H1 (cell line): ENCODE data around the gene TOP3A. TPM values are rescaled to one million over a fixed set of nuclear protein-coding genes. Genes with fewer than 3 reads are reported as not detected.

Source experiments
- CTCF ChIA-PET: fragments of 300-600 bp; sonication (Branson Sonifier 250); formaldehyde crosslinking; loops from one replicate; lab custom pipeline; 2021; ENCODE audit not compliant: partially characterized antibody; lab: Charles Lee
- POLR2A ChIA-PET: fragments of 300-600 bp; sonication (Branson Sonifier 250); formaldehyde crosslinking; loops from one replicate; lab custom pipeline; 2021; ENCODE audit warnings: inconsistent platforms; ENCODE audit not compliant: partially characterized antibody; lab: Charles Lee
- DNase-seq, 2 experiments: peaks; one replicate each; pipeline versions ENCODE4 v3.0.0 to v3.0.0-alpha.2; 2010 to 2022; ENCODE audit warnings: low spot score in 2 of 2, low read depth in 1 of 2, mixed read lengths in 1 of 2
- FAIRE-seq: peaks from 2 replicates; lab custom pipeline; 2011; peaks lifted over from hg19 to GRCh38; lab: Jason Lieb, UNC
- H2AFZ ChIP-seq: 2 replicates; pipeline ENCODE4 v1.8.1; 2012; ENCODE audit warnings: low read length, inconsistent platforms
- H2AK5ac ChIP-seq: 2 replicates; pipeline ENCODE4 v1.6.1; 2013; ENCODE audit warnings: low read depth, low read length
- H2BK120ac ChIP-seq: replicated peaks from 2 replicates; pipeline ENCODE3; 2013; ENCODE audit warnings: low read depth, low read length, inconsistent platforms
- H2BK12ac ChIP-seq: 2 replicates; pipeline ENCODE4 v1.6.1; 2013; ENCODE audit warnings: low read depth, low read length
- H2BK15ac ChIP-seq: 2 replicates; pipeline ENCODE4 v1.6.1; 2013; ENCODE audit warnings: low read length
- H2BK20ac ChIP-seq: 2 replicates; pipeline ENCODE4 v1.6.1; 2013; ENCODE audit warnings: low read length
- H2BK5ac ChIP-seq: 2 replicates; pipeline ENCODE4 v1.6.1; 2013; ENCODE audit warnings: low read depth, low read length
- H3K14ac ChIP-seq: 2 replicates; pipeline ENCODE4 v1.6.1; 2013; ENCODE audit warnings: inconsistent platforms; ENCODE audit not compliant: insufficient read length
- H3K18ac ChIP-seq: 2 replicates; pipeline ENCODE4 v1.6.1; 2013; ENCODE audit warnings: low read length; ENCODE audit errors: extremely low read depth
- H3K23ac ChIP-seq: 2 replicates; pipeline ENCODE4 v1.6.1; 2013; ENCODE audit warnings: inconsistent platforms; ENCODE audit not compliant: insufficient read length
- H3K23me2 ChIP-seq: 2 replicates; pipeline ENCODE4 v1.6.1; 2013; ENCODE audit warnings: low read depth, low read length
- H3K27ac ChIP-seq: 2 replicates; pipeline ENCODE4 v1.6.1; 2011; ENCODE audit warnings: low read depth, low read length, inconsistent platforms
- H3K27me3 ChIP-seq, 4 experiments: replicated peaks in 1 of 4; 1 replicate in 1 of 4; 2 replicates in 3 of 4; pipeline versions ENCODE4 v1.6.1 to v1.8.1; 2011 to 2013; ENCODE audit warnings: low read length in 3 of 4, mild to moderate bottlenecking in 3 of 4, inconsistent platforms in 2 of 4, mixed read lengths in 2 of 4, moderate library complexity in 1 of 4; ENCODE audit not compliant: control insufficient read depth in 3 of 4, insufficient read depth in 3 of 4; ENCODE audit errors: extremely low read depth in 1 of 4
- H3K36me3 ChIP-seq, 4 experiments: 2 replicates each; pipeline versions ENCODE4 v1.6.1 to v1.8.1; 2011 to 2013; ENCODE audit warnings: mild to moderate bottlenecking in 4 of 4, low read length in 3 of 4, moderate library complexity in 2 of 4, control low read depth in 1 of 4, inconsistent platforms in 1 of 4; ENCODE audit not compliant: insufficient read depth in 4 of 4, control insufficient read depth in 2 of 4
- H3K4ac ChIP-seq: replicated peaks from 2 replicates; pipeline ENCODE3; 2013; ENCODE audit warnings: low read length, low read depth, mixed read lengths, inconsistent platforms; ENCODE audit not compliant: insufficient read length
- H3K4me1 ChIP-seq, 4 experiments: replicated peaks in 1 of 4; 1 replicate in 1 of 4; 2 replicates in 3 of 4; pipeline versions ENCODE4 v1.6.1 to v1.8.1; 2011 to 2013; ENCODE audit warnings: low read length in 3 of 4, inconsistent platforms in 2 of 4, mixed read lengths in 1 of 4; ENCODE audit not compliant: insufficient read depth in 4 of 4, control insufficient read depth in 3 of 4
- H3K4me2 ChIP-seq, 2 experiments: 2 replicates each; pipeline versions ENCODE4 v1.6.1 to v1.8.1; 2011 to 2013; ENCODE audit warnings: low read depth in 2 of 2, low read length in 2 of 2, control low read depth in 1 of 2, inconsistent platforms in 1 of 2, mild to moderate bottlenecking in 1 of 2; ENCODE audit not compliant: insufficient read depth in 1 of 2
- H3K4me3 ChIP-seq, 4 experiments: fragments of 200-600, 300-600 bp in 1 of 4; sonication (generic), shearing (Covaris generic), sonication (Bioruptor Twin) in 1 of 4; 2 replicates each; pipeline versions ENCODE4 v1.5.1 to v1.8.1; 2011 to 2016; ENCODE audit warnings: low read length in 4 of 4, low read depth in 3 of 4, control low read depth in 2 of 4, inconsistent platforms in 2 of 4, mild to moderate bottlenecking in 2 of 4, mixed read lengths in 1 of 4, moderate library complexity in 1 of 4; ENCODE audit not compliant: insufficient read depth in 2 of 4; ENCODE audit errors: extremely low read depth in 1 of 4
- H3K56ac ChIP-seq: replicated peaks from 2 replicates; pipeline ENCODE3; 2013; ENCODE audit warnings: low read depth, mild to moderate bottlenecking, mixed read lengths, low read length, inconsistent platforms; ENCODE audit not compliant: insufficient read length
- H3K79me1 ChIP-seq: 2 replicates; pipeline ENCODE4 v1.6.1; 2013; ENCODE audit warnings: low read depth, low read length, control low read depth
- H3K79me2 ChIP-seq, 2 experiments: 2 replicates each; pipeline versions ENCODE4 v1.6.1 to v1.8.1; 2012 to 2013; ENCODE audit warnings: low read length in 2 of 2, mild to moderate bottlenecking in 2 of 2, inconsistent platforms in 1 of 2; ENCODE audit not compliant: insufficient read depth in 2 of 2, control insufficient read depth in 1 of 2
- H3K9ac ChIP-seq, 4 experiments: replicated peaks in 1 of 4; 1 replicate in 1 of 4; 2 replicates in 3 of 4; pipeline versions ENCODE4 v1.6.1 to v1.8.1; 2011 to 2013; ENCODE audit warnings: low read depth in 3 of 4, low read length in 3 of 4, control low read depth in 2 of 4, mild to moderate bottlenecking in 2 of 4, moderate library complexity in 2 of 4, inconsistent platforms in 1 of 4; ENCODE audit errors: extremely low read depth in 1 of 4
- H3K9me3 ChIP-seq, 2 experiments: 2 replicates each; pipeline versions ENCODE4 v1.6.1 to v1.8.1; 2012 to 2013; ENCODE audit warnings: mild to moderate bottlenecking in 2 of 2, moderate library complexity in 2 of 2, control low read depth in 1 of 2, inconsistent platforms in 1 of 2, low read depth in 1 of 2, low read length in 1 of 2, mixed read lengths in 1 of 2; ENCODE audit not compliant: insufficient read depth in 2 of 2
- H4K20me1 ChIP-seq, 2 experiments: replicated peaks in 1 of 2; 2 replicates each; pipeline versions ENCODE3 to v1.8.1; 2011 to 2013; ENCODE audit warnings: inconsistent platforms in 2 of 2, low read length in 2 of 2, mild to moderate bottlenecking in 1 of 2; ENCODE audit not compliant: insufficient read depth in 2 of 2, control insufficient read depth in 1 of 2
- H4K5ac ChIP-seq: 2 replicates; pipeline ENCODE4 v1.6.1; 2013; ENCODE audit warnings: low read length, low read depth, mixed read lengths, inconsistent platforms; ENCODE audit not compliant: insufficient read length
- H4K8ac ChIP-seq: 2 replicates; pipeline ENCODE4 v1.8.0; 2013; ENCODE audit warnings: mild to moderate bottlenecking, moderate library complexity, low read length, inconsistent platforms; ENCODE audit not compliant: insufficient read depth; ENCODE audit errors: extremely low read depth
- H4K91ac ChIP-seq: replicated peaks from 2 replicates; pipeline ENCODE3; 2013; ENCODE audit warnings: low read length, mixed read lengths, inconsistent platforms; ENCODE audit not compliant: insufficient read length
- ATF2 ChIP-seq: IDR thresholded peaks from 2 replicates; pipeline ENCODE4 v1.6.1; 2012; ENCODE audit warnings: low read length, inconsistent platforms
- SP1 ChIP-seq: IDR thresholded peaks from 2 replicates; pipeline ENCODE4 v1.6.1; 2011; ENCODE audit warnings: low read depth, low read length
- SP2 ChIP-seq: IDR thresholded peaks from 2 replicates; pipeline ENCODE4 v1.6.1; 2012; ENCODE audit warnings: mild to moderate bottlenecking, low read length, inconsistent platforms
- ZNF274 ChIP-seq: IDR thresholded peaks from 2 replicates; pipeline ENCODE4 v1.7.0; 2012; ENCODE audit warnings: low read length, borderline replicate concordance; ENCODE audit errors: extremely low read depth
- WGBS, 2 experiments: shearing (Covaris generic) in 1 of 2; methylation state at CpG; one replicate each; pipeline versions ENCODE4 v1.1.6 to v1.1.7; 2013 to 2015; ENCODE audit warnings: low lambda C conversion rate in 2 of 2, mixed read lengths in 2 of 2, inconsistent platforms in 1 of 2, low coverage in 1 of 2, missing lambda C conversion rate in 1 of 2; ENCODE audit not compliant: insufficient replicate concordance in 2 of 2, insufficient coverage in 1 of 2, insufficient read length in 1 of 2; ENCODE audit errors: extremely low coverage in 1 of 2, missing lambda C conversion rate in 1 of 2; 5-methylcytosine and 5-hydroxymethylcytosine counted together
- polyA plus RNA-seq, 7 experiments: library from polyadenylated mRNA; depleted of rRNA in 3 of 7; stranded (reverse) in 5 of 7; unstranded in 2 of 7; fragments of >200 nt in 5 of 7; fragments of 200-250 nt in 2 of 7; gene quantifications; 1 replicate in 5 of 7; 2 replicates in 1 of 7; 4 replicates in 1 of 7; pipeline versions ENCODE4 v1.2.1 to v1.2.3, GENCODE V29; 2011 to 2013; ENCODE audit warnings: missing spikeins in 2 of 7, mixed read lengths in 2 of 7
- total RNA-seq: library from RNA; stranded (reverse); fragmentation: NEBNext Ultra II Directional; extraction: Animal tissue kit (Norgen Biotek cat#: 25700); gene quantifications from 2 replicates; pipeline ENCODE4 v1.2.1, GENCODE V29; 2021

The TOP3A gene
- total and polyA plus RNA-seq, 2 of the 8 experiments (the other 6 are each of a cell fraction or from before 2014, with no cell fraction given) = 23.4 to 54.3 TPM

DNA sequence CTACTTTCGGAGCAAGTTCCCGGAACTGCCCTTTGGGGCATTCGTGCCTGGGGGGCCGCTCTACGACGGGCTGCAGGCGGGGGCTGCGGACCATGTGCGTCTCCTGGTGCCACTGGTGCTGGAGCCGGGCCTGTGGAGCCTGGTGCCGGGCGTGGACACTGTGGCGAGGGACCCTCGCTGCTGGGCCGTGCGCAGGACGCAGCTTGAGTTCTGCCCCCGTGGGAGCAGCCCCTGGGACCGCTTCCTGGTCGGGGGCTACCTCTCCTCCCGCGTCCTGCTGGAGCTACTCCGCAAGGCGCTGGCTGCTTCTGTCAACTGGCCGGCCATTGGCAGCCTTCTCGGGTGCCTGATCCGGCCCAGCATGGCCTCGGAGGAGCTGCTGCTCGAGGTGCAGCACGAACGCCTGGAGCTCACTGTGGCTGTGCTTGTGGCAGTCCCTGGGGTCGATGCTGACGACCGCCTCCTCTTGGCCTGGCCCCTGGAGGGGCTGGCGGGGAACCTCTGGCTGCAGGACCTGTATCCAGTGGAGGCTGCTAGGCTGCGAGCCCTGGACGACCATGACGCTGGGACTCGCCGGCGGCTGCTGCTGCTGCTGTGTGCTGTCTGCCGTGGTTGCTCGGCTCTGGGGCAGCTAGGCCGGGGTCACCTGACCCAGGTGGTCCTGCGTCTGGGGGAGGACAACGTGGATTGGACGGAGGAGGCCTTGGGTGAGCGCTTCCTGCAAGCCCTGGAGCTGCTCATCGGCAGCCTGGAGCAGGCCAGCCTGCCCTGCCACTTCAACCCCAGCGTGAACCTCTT is 50.7 kb downstream of the TOP3A start:
- no peak overlapping the region for H4K5ac ChIP-seq
- H3K9me3 ChIP-seq = no peaks in the 10 kb centered on the region
- no peak overlapping the region for H2BK15ac ChIP-seq
- peaks cover 4% of the 10 kb centered on the region; the same call in 1 of the 2 replicates for H3K79me1 ChIP-seq
- no peak overlapping the region for H4K8ac ChIP-seq
- peaks cover 8 to 20% (median 12%) of the 10 kb centered on the region in 4 experiments for H3K4me1 ChIP-seq
- H3K27me3 ChIP-seq = no peaks in the 10 kb centered on the region
- no peak overlapping the region for H3K9ac ChIP-seq
- no peak overlapping the region for H3K18ac ChIP-seq
- H3K23ac ChIP-seq = no peak overlapping the region
- H2BK12ac ChIP-seq = no peak overlapping the region
- no peak overlapping the region for H3K4ac ChIP-seq
- DNase-seq = no peak
- no peak overlapping the region for H3K4me2 ChIP-seq
- H3K14ac ChIP-seq = no peak overlapping the region
- WGBS, 2 experiments = 95% methylated on average over 35 of the region's 50 CpGs; no CpG with 5 or more reads in 1 of the 2 experiments
- H2BK5ac ChIP-seq = no peak overlapping the region
- H2BK20ac ChIP-seq = no peak overlapping the region
- H3K79me2 ChIP-seq = peaks cover 0 to 8% of the 10 kb centered on the region in 2 experiments; a peak in 1 of 4 replicates
- H2BK120ac ChIP-seq = no peak overlapping the region
- H3K4me3 ChIP-seq = no peak overlapping the region
- no peak overlapping the region for H2AFZ ChIP-seq
- FAIRE-seq = no peak
- ChIA-PET CTCF (interaction anchor here (0.5 to 5.4 kb wide), 9 partner anchors 9 to 72 kb away, joined by 3 to 30 read pairs (median 3); partner anchors contain the start of gene LLGL1), POLR2A (interaction anchor here (0.6 to 11.5 kb wide), 9 partner anchors 9 to 1218 kb away, joined by 3 to 171 read pairs (median 3); no protein-coding TSS in a partner anchor)
- H2AK5ac ChIP-seq = no peak overlapping the region
- H3K27ac ChIP-seq = no peak overlapping the region
- H3K56ac ChIP-seq = no peak overlapping the region
- H4K91ac ChIP-seq = no peak overlapping the region
- peaks cover 3 to 19% (median 10%) of the 10 kb centered on the region in 4 experiments; a peak in 7 of 8 replicates for H3K36me3 ChIP-seq
- peaks cover 8% of the 10 kb centered on the region; the same call in 1 of the 2 replicates for H3K23me2 ChIP-seq
- H4K20me1 ChIP-seq = peaks cover 0 to 2% of the 10 kb centered on the region in 2 experiments
- TF ChIP-seq SP2 (no peak), ATF2 (no peak), SP1 (no peak), ZNF274 (no peak)
